Activated CD4-positive, alpha-beta T cell treated with anti-CD3 and anti-CD28 coated beads, Interleukin-2, amount 50 U/mL, for 16 hours (primary cell): ENCODE results near the gene PHYKPL.
A peak's percentile ranks its signal among the peaks of the same experiment; 100 is the strongest.
"Not testable (repeated sequence)": the region's sequence is repeated elsewhere in the genome, so short reads cannot be mapped to it uniquely, and the experiment has no call there.

Experiments
- DNase-seq: peaks from one replicate; pipeline ENCODE4 v3.0.0-alpha.2; 2020

The PHYKPL gene

DNA sequence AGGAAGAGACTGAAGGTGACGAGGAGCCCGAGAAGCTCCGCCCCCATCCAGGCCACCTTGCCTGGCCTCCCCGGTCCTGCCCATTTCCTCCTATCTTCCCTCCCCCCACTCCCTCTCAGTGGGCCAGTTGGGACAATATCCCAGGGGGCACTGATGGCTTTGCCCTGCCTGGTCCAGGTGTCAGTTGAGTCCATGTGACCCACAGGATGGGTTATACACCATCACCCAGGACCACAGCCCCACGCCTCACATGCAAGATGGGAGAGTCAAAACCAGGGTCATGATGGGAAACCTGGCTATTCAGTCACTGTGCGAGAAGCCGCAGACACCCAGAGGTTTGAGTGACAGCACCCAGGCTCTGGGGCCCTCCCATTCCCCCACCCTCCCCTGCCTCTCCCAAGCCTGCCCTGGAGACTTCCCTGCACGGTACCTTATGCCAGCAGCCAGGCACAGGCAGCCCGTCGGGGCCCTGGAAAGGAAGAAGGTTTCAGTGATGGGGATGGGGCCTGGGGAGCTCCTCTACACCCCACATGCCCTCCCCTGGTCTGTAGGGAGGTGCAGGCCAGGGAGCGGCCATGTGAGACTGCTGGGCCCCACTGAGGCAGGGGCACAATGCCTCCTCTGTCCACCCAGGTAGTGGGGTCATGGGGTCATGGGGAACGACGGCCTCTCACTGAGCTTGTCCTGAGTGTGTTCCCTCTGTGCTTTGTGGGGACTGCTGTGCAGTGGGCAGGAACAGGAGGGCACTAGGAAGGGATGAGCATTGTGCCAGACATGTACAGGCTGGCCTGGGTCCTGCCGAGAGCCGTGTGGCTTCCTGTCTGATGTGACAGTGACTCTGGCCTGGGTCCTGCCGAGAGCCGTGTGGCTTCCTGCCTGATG lies 6.3 kb upstream of the PHYKPL start:
- DNase-seq: no peak

DNA sequence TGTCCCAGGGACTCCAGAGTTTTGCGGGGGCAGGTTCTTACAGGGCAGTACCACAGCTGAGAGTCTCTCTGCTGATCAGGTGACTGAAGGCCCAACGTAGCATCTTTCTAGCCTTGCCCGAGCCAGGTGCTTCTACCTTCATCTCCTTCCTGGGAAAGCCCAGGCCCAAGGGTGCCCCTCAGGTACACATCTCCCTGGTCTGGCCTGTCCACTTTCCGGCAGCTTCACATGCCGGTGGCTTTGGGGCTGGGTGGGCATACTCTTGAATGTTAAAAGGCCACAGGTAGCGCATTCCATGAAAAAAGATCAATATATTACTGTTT lies 5.7 kb upstream of the PHYKPL start:
- DNase-seq: no peak

DNA sequence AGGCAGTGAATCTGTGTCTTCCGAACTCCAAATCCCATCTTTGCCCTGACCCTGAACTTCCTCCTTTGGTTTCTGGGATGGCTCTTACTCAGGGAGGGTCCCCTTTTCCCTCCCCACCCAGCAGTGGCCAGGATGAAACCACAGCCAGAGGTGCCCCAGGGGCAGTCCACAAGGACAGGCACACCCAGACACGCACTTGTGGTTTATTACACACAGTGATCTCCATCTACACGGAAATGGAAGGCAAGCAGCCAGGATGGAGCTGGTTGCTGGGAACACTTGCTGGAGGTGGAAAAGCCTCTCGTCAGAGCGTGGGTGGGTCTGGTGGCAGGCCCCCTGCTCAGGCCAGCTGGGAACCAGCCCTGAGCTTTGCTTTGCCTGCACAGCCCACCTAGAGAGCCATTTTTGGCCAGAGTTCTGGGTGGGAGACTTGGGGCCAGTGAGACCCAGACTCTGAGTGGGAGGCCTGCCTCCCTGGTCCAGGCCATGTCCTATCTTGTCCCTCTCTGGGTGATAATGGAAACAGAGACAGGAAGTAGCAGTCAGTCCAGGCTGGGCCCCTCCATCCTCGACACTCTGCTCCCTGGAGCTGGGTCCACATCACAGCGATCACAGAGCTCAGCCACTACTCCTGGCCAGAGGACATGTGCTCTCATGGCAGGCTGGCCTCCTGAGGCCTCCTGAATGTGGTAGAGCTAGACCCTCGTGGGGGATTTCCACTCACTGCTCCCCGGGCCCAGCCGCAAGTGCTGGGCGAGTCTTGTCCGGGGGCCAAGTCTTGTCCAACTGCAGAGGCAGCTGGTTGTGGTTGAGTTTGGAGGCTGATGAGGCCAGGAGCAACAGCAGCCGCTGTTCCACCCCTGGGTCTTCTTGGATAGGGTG lies 5.1 kb upstream of the PHYKPL start:
- no peak for DNase-seq

DNA sequence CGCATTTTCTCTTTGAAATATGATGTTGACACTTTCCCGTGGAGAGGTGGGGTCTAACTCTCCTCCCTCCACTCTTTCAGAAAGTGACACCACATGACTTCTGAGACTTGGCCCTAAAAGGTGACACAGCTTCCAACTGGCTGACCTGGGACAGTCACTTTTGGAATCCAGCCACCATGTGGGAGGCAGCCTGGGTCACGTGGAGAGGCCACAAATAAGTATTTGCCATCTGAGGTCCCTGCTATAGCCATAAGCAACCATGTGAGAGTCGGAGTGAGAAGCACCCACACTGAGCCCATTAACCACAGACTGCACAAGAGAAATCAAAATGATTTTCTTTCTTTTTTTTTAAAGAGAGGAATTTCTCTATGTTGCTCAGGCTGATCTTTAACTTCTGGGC lies 4.1 kb upstream of the PHYKPL start:
- DNase-seq: no peak

DNA sequence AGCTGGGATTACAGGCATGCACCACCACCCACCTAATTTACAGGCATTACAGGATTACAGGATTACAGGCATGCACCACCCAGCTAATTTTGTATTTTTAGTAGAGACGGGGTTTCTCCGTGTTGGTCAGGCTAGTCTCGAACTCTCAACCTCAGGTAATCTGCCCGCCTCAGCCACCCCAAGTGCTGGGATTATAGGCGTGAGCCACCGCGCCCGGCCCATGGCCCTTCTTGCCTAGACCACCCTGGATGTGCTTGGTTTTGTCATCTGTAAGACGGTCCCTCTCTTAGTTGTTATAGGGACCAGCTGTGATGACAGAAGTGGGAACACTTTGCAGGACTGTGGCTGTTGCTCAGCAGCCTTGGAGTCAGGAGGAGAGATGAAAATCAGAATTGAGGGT lies 3.5 kb upstream of the PHYKPL start:
- no peak for DNase-seq

DNA sequence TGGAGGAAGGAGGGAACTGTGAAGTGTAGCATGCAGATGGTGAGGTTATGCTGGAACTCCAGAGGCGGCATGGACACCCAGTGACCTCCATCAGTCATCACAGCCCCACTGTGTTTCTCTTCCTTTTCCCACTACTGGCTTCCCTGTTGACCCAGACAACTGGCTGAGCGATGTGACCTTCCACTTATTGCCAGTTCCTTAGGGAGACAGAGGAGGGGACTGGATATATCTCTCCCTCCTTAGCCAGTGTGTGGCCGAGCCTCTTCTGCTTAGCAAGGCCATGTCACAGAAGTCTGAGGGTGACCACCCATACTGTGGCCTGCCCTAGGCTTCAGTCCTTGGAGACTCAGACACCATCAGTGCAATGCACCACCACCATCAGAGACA lies 3.0 kb upstream of the PHYKPL start:
- DNase-seq: no peak

DNA sequence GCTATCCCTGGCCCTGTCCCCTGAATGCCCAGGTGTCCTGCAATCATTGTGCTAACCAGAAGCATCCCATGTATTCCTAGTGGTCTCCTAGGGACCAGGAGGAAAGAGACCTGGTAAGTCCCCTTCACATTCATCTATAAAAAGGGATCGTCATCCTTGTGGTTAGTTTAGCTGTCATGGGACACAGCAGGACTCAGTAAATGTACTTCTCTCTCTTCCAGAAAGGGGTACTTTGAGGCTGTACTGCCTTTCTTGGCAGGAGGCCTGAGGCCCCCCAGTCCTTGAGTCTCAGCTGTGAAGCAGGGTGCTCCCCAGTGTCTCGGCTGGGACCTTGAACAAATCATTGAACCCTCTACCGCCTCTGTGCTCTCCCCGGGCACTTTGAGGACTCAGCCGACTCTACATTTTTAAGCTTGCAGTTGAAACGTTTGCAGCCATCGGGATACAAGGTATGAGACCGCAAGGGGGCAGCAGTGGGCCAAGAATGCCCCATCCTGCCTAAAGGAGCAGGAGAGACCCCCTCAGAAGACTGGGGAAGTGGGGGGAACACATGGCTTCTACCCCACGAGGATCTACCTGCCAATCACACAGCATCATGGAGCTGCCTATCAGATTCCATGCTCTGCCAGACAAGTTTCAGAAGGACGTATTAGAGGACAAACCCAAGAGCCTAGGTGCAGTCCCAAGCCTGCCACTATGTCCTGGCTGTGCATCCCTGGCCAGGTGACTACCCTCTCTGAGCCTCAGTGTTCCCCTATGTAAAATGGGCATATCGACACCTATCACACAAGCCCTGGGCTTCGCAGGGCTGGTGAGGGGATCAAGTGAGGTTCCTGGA lies 2.4 kb upstream of the PHYKPL start:
- peak; percentile 75 for DNase-seq

DNA sequence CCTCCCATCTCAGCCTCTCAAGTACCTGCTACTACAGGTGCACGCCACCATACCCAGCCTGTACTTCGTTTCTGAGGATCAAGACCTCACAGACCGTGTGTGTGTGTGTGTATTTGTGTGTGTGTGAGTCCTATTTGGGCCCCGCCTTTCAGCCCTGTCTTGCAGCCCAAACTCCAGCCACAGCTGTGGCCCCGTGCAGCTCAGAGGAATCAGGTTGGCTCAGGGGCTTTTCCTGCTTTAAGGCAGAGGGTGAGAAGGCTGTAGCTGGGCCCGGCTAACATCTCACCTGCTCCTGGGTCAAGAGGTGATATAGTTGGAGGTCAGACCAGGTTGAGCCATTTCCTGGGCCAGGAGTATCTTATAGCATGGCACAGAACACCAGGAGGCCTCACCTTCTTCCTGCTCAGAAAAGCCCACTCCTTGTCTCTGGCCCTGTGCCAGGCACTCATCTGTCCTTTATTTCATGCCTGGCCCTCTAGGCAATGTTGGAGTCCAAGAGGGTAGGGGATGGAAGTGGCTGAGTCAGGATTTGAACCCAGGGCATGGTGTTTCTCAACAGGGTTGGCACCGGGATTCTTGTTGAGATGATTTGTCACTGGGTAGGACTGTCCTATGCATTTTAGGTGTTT lies 1.6 kb upstream of the PHYKPL start:
- DNase-seq: no peak

DNA sequence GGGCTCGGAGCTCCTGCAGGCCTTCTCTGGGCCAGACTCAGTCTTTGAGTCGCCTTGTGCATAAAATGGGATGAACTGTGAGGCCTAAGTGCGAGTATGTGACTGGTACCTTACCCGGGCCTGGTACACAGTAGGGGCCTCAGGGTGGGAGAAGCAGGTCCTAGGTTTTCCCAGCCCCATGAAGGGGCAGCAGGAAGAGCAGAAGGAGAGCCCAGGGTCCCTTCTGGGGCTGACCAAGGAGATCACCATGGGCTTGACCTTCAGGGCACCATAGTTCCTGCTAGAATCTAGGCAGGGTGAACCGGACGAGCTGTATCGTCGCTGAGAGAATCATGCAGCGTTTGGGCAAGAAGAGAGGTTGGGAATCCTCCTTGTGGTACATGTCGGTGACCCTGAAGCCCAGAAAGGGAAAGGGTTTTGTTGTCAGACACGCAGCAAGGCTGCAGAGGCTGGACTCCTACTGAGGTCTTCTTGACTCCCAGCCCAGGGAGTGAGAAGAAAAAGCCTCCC lies 373 bp upstream of the PHYKPL start:
- no peak for DNase-seq

DNA sequence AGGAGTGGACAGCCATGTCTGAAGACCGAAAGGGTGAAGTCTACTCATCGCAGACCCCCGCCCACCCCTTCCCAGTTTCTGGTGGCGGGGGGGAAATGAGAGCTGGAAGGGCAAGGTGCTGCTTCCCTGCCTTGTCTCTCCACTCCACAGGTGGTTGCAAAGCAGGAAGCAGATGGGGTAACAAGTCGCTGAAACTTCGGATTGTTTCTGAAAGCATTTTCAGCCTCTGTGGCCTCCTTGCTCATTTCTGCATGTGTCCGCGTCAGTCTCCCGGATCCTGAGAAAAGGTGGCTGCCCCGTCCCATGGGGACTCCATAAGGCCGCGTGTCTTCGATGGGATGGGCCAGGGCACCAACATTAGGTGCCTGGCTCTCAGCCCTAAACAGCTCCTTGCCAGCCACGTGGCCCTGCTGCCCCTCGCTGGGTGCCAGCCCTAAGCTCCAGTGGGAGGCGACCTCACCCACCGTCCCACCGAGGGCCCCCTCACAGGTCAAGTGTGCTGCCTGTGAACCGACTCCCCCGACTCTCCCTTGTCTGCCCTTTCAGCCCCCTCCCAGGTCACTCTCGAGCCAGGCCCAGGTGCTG lies 971 bp downstream of the PHYKPL start:
- DNase-seq: no peak

DNA sequence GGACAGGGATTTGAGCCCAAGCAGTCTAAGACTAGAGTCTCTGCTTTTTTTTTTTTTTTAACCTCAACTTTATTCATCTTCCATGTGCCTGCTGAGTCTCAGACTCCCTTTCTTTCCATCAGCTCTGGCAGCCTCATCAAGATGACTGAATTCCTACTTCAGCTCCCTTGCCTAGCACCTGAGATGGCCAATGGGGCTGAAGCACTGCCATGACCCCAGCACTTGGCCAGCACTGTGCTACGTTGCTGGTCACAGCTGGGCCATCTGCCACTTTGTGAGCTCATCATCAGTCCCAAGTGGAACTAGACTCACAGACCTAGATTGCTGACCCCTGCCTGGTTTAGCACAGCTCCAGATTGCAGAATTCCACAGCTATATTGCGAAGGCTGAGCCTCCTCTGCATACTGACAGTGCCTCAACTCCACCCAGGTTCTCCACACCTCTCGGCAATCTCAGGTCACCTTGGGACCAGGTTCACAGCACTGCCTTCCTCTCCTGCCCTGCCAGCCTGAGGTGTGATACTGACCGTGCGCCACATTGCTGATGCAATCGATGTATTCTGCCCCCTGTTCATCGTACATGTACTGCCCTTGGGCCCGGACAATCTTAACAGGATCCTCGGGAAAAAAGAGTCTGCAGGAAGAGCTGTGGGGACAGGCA lies 1.6 kb downstream of the PHYKPL start:
- no peak for DNase-seq

DNA sequence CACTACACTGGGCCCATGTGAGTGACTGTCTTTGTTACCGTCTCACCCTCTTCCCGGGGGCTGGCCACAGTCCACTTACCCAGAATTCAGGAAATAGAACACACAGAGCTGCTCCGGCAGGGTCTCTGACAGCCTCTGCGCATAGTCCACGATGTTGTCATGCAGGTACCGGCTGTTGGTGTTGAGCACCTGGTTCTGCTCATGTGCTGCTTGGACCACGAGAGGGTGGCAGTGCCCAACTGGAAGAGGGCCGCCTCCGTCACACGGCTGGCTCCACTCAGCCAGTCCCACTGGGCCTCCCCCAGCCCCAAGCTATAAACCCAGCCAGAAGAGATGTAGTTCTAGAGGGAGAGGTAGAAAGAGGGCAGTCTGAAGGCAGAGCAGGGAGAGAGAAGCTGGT lies 2.7 kb downstream of the PHYKPL start:
- no peak for DNase-seq

DNA sequence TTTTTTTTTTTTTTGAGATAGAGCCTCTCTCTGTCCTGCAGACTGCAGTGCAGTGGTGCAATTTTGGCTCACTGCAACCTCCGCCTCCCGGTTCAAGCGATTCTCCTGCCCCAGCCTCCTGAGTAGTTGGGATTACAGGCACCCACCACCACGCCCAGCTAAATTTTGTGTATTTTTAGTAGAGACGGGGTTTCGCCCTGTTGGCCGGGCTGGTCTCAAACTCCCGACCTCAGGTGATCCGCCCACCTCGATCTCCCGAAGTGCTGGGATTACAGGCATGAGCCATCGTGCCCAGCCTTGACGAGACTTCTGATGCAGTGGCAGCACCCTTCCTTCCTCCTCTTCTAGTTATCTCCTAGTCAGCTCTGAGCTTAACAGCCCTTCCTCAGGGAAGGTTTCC lies 3.5 kb downstream of the PHYKPL start:
- not testable (repeated sequence) for DNase-seq

DNA sequence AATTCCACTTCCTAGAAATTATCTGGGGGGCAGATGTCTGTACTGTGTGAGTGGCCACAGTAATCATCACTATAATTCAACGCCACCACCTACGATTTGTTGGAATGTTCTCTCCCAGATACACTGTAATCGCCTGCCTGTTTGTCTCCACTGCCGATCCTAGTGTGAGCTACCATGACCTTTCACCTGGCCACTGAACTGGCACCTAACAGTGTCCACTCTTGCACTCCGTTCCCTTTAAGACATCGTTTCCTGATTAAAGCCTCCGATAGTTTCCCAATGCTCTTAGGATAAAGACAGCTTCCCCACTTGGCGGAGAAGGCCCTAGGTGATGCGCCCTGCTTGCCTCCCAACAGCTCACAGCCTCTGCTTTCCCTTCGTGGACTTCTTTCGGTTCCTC lies 4.0 kb downstream of the PHYKPL start:
- DNase-seq: no peak

DNA sequence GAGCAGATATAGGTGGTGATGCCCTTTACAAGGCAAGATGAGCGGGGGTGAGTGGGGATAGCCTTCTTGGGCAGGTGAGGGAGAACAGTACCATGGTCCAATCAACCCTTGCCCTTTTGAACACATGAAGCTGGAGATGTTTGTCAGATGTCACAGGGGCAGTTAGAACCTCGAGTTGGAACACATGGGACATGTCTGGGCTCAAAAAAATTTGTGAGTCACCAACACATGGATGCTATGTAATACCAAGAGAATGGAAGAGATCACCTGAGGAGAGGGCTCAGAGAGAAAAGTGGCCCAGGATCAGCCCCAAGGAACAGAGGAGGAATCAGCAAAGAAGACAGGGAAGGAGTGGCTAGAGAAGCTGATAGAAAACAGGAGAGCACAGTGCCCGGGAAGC lies 4.7 kb downstream of the PHYKPL start:
- no peak for DNase-seq

DNA sequence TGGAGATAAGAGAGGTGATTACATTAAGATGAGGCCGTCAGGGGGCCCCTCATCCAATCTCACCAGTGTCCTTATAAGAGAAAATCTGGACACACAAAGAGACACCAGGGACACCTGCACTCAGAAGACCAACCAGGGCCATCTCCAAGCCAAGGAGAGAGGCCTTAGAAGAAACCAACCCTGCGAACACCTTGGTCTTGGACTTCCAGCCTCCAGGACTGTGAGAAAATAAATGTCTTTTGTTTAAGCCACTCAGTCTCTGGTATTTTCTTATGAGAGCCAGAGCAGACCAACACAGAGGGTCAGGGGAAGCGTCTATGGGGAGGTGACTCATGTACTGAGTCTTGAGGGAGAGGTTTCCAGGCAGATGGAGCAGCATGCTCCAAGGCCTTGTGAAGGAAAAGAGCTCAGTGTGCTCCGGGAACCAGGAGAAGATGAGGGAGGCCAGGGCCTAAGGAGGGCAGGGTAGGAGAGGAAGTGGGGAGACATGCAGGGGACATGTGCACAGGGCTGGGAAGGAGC lies 5.4 kb downstream of the PHYKPL start:
- DNase-seq: no peak

DNA sequence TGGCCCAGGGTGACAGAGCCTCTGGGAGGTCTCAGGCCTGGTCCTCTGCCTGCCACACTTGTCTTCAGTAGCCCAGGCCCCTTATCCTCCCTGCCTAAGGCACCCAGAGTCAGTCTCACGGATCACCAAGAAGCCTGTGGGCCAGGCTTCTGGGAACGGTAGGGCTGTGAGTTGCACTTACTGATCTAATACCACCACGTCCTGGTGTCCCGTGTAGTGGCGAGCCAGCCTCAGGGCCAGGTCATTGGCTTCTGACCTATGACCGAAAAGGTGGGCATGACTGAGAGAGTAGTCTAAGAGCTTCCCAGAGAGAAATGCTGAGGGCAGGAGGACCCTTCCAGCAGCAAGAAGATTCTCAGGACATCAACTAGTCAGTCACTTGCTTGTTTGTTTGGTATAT lies 7.4 kb downstream of the PHYKPL start:
- DNase-seq: no peak

DNA sequence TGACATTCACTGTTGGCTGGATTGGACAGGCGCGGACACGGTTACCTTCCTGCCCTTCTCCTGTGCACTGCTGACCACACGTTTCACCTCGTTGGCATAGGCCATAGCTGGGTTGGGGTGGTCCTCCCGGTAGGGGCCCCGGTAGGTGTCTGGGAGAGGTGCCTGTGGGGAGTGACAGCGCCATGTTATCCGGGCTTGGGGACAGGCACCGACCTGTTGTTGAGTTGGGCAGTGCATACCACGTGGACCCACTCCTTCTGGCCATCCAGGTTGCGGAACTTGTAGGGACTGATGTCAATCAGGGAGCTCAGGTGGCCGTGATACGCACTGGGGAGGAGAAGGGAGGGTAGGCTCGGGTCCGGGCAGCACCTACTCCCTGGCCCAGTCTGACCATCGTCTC lies 8.2 kb downstream of the PHYKPL start:
- DNase-seq: no peak

DNA sequence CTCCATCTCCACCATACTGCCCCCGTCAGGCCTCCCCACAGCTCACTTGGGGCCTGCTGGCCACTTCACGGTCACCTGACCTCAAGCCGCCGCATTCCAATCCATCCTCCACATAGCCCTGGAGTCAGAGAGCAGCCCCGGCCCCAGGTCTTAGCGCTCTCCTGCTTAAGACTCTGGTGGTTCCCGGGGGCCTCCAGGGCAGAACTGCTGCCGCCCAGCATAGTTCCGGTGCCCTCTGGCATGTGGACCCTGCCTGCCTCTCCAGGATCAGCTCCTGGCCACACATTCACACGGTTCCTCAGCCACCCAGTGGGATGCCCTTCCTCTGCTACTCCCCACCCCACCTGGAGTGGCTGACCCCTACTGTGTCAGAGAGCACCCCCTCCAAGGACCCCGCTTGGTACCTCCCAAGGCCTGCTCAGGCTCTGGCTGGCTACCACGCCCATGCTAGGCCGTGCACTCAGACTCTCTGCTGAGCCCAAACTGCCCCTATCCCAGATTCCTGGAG lies 8.7 kb downstream of the PHYKPL start:
- DNase-seq: no peak

DNA sequence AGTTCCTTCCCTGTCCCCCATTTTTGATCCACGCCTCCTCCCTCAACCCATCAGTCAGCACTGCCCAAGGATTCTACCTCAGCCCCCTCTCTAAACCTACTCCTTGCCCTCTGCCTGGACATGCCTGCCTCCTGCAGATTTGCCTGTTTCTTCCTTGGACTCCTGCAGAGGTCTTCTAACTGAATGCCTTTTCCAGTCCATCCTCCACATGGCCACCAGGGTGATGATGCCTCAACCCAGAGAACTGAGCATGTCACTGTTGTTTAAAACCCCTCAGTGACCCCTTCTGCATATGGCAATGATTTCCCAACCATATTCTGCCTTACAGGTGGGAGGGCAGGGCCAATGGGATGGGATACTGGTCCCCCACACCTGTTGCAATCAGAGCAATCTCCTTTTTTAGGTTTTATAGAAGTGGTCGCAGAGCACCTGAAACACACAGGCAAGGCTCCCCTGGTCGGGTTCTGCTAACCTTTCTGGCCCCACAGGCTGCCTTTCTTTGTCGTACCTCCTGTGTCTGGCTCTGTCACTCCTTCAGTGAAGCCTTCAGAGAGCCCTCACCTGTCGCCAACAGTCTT lies 9.3 kb downstream of the PHYKPL start:
- no peak for DNase-seq

DNA sequence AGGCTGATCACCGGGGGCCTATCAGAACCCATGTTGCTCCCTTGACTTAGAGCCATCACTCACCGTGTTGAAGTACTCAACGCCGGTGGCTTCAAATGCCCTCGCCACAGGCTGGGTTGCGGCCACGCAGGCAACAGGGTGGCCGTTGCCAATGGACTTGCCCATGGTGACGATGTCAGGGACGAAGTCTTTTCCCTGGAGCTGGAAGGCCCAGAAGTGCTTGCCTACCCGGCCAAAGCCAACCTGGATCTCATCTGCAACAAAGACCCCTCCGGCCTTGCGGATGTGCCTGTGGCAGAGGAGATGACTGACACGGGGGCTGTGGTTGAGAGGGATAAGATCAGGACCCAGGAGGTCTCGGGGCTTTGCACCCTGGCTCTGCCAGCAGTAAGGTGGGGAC lies 10.3 kb downstream of the PHYKPL start:
- DNase-seq: no peak
